ENCODE measurements around the gene HDHD2. TPM values are rescaled to one million over a fixed set of nuclear protein-coding genes. Genes with fewer than 3 reads are reported as not detected.

HDHD2 gene
- total and polyA plus RNA-seq, 2 of the 13 experiments (the other 11 are each of a cell fraction or from before 2014, with no cell fraction given): 10.2 to 34.7 TPM

DNA sequence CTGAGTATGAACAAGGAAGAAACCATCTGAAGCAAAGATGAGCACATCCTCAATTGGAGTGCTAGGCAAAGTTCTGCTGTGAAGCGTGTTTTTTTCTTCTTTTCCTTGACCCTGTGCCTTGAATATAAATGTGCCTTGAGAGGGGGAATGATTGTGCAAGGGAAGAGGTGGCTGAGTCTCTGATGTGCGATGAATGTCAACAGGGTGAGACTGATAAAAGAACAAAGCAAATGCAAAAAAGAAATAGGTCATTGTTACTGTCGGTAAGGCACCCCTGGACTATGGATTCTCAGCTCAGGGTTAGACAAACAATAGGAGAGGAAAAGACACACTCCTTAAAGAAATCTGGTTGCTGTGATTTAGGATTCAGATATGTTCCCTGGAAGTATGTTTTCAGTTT, 54.5 kb downstream of the HDHD2 start:
- POLR2A ChIA-PET: interaction anchor here (1.3 kb wide), 1 partner anchor 54 kb away, joined by 3 read pairs; the partner anchor contains the start of gene HDHD2
- no peaks in the 10 kb centered on the region for H3K9me3 ChIP-seq (ENCODE audit: low read length)
- WGBS (ENCODE audit: low lambda C conversion rate): 2% methylated on average over 3 of the region's 3 CpGs
- no peaks in the 10 kb centered on the region for H3K79me2 ChIP-seq (ENCODE audit: insufficient read depth, low read length)
- CTCF ChIA-PET (ENCODE audit: low intra/inter-chr PET ratio, low total read pairs): no interaction called here
- ATAC-seq: peak; percentile 73
- intact Hi-C loops (cut with micrococcal nuclease; ENCODE audit: unreplicated experiment): no loop called here
- H3K4me3 ChIP-seq (replicated peaks in 1 of 3; ENCODE audit: insufficient read depth in 1 of 3, low read depth in 2 of 3, low read length in 3 of 3): no peak overlapping the region
- H4K20me1 ChIP-seq (ENCODE audit: insufficient read depth, low read length): no peaks in the 10 kb centered on the region
- BruUV-seq (replicated peaks): no TSS peak
- H2AFZ ChIP-seq (ENCODE audit: low read length): no peak overlapping the region
- peak overlapping the region; percentile 46 for H3K4me2 ChIP-seq (ENCODE audit: low read depth, low read length)
- H3K4me1 ChIP-seq (ENCODE audit: insufficient read depth, low read length): peaks cover 27% of the 10 kb centered on the region
- H3K9ac ChIP-seq (ENCODE audit: insufficient read depth, low read depth, low read length): no peak overlapping the region
- no peaks in the 10 kb centered on the region for H3K36me3 ChIP-seq (replicated peaks in 1 of 2; ENCODE audit: control insufficient read depth in 1 of 2, insufficient read depth in 2 of 2, low read length in 2 of 2)
- peak; percentile 84 for FAIRE-seq
- in situ Hi-C loops (cut with HindIII; ENCODE audit: extremely low pct_ligation_motif_present, low pct_unique_long_range_greater_than_20kb): no loop called here
- peak; percentile 75 for DNase-seq (ENCODE audit: low spot score)
- H3K27me3 ChIP-seq (ENCODE audit: control insufficient read depth in 1 of 2, insufficient read depth in 2 of 2, low read length in 2 of 2): no peaks in the 10 kb centered on the region
- no peak overlapping the region for H3K27ac ChIP-seq (ENCODE audit: extremely low read length, insufficient read depth, low read length)
- TF ChIP-seq FOSL2 (CRISPR knock-in tag; IDR thresholded peaks at IDR 0.05) (peak; percentile 54), ONECUT2 (CRISPR knock-in tag; IDR thresholded peaks at IDR 0.05) (no peak), THAP11 (CRISPR knock-in tag; IDR thresholded peaks at IDR 0.05) (peak; percentile 30; the same call in 1 of the 2 replicates), EP300 (IDR thresholded peaks at IDR 0.05; ENCODE audit: low read depth in 2 of 2, low read length in 2 of 2) (peak; percentile 43 to 89; a peak in 2 of 4 replicates), EP300 (CRISPR knock-in tag; IDR thresholded peaks at IDR 0.05; ENCODE audit: borderline replicate concordance) (peak; percentile 84; the same call in 1 of the 2 replicates), MIER3 (CRISPR knock-in tag; IDR thresholded peaks at IDR 0.05; ENCODE audit: borderline replicate concordance) (peak; percentile 36; the same call in 1 of the 2 replicates), TCF7 (IDR thresholded peaks at IDR 0.05; ENCODE audit: low read depth) (peak; percentile 95), ZNF552 (CRISPR knock-in tag; IDR thresholded peaks at IDR 0.05; ENCODE audit: borderline replicate concordance) (no peak), RXRA (CRISPR knock-in tag; IDR thresholded peaks at IDR 0.05) (peak; percentile 64; the same call in 1 of the 2 replicates), ELK4 (CRISPR knock-in tag; IDR thresholded peaks at IDR 0.05; ENCODE audit: borderline replicate concordance) (no peak), SOX13 (IDR thresholded peaks at IDR 0.05) (peak; percentile 96), SOX13 (CRISPR knock-in tag; conservative IDR thresholded peaks at IDR 0.05 in 1 of 2, IDR thresholded peaks at IDR 0.05 in 1 of 2) (peak in 1 of 2 experiments; percentile 99; a peak in 2 of 4 replicates), NCOR1 (IDR thresholded peaks at IDR 0.05; ENCODE audit: borderline replicate concordance, low read length) (peak; percentile 57; the same call in 1 of the 2 replicates), KDM1A (CRISPR knock-in tag; IDR thresholded peaks at IDR 0.05) (peak; percentile 62; the same call in 1 of the 2 replicates), ZNF530 (CRISPR knock-in tag; IDR thresholded peaks at IDR 0.05; ENCODE audit: low read depth) (no peak), BCL6 (CRISPR knock-in tag; IDR thresholded peaks at IDR 0.05) (peak; percentile 79), FOXA3 (CRISPR knock-in tag; IDR thresholded peaks at IDR 0.05) (peak; percentile 91), ZFX (CRISPR knock-in tag; IDR thresholded peaks at IDR 0.05; ENCODE audit: low read depth) (no peak), ZNF816 (CRISPR knock-in tag; IDR thresholded peaks at IDR 0.05; ENCODE audit: borderline replicate concordance) (no peak), RARA (CRISPR knock-in tag; IDR thresholded peaks at IDR 0.05) (peak; percentile 73), CEBPG (CRISPR knock-in tag; IDR thresholded peaks at IDR 0.05) (peak; percentile 87), TCF7L2 (IDR thresholded peaks at IDR 0.05; ENCODE audit: low read depth, low read length) (peak; percentile 46; the same call in 1 of the 2 replicates)
